Measurements from ENCODE around the gene CCNA2.
A peak's percentile ranks its signal among the peaks of the same experiment; 100 is the strongest.

The CCNA2 gene

DNA sequence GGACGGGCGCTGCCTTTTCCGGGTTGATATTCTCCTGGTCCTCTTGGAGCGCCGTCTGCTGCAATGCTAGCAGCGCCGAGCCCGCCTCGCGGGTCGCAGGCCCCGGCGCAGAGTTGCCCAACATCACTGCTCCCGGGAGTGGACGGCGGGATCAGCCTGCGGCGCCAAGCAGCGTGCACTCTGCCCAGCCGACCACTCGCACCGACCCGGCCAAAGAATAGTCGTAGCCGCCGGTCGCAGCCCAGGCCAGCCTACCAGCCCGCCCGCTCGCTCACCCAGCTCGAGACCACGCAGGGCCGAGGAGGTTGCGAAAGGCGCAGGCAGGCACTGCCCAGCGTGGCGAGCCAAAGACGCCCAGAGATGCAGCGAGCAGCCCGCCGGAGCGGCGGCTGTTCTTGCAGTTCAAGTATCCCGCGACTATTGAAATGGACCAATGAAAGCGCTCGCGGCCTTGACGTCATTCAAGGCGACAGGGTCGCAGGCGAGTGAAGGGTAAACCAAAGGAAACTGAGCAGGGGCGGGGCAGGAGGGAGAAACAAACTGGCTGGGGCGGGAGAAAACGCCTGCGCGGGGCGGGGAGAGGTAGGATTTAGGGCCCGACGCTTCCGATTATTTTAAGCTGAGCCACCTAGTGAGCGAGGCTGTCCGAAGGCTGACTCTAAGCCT, at the start of gene CCNA2:
TSS of gene CCNA2 (minus strand) at position 379 of the 666 bp plus-strand sequence. CDS start at position 124, 255 bp downstream.
- DNase-seq (ENCODE audit: low spot score), result peak; percentile 97

DNA sequence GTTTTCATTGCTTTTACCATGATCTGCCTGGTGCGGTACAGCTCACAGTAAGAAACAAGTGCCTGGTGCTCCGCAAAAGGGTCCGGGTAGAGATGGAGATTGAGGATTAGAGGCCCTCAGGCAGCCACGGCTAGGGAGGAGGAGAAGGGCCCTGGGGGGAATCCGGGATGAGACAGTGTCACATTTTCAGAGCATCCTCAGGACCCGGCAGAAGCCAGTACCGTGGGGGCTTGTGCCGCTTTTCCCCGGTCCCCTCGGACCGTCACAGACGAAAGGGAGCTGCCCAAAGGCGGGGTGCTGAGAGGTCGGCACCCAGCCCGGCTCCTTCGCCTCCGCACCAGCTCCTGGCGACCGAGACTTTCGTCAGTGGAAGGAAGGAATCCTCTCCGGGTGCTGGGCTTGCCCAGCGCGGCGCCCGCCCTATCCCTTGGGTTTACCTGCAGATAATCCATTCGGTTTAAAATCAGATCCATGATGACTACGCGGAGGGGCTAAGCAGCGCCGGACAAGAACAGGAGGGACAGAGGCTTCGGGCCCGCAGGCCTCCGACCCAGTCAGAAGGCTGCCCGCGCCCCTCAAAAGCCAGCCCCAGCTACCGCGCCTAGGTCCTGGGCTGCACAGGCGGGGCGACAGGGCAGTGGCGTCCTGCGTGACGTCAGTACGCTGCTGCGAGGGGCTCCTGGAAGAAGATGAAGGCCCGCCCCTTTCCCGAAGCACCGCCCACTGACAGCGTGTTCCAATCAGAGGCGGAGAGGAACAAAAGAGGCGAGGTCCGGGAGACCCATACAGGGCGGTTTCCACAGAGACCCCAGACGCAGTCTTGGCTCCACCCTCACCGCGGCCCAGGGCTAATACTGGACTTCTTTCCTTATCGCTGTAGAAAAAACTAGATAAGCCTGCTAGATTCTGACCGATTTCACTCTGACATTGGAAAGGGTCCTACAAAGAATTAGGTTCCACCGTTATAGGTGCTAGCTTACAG, 46.4 kb upstream of the CCNA2 start, which contains the start of gene BBS7:
TSS of gene BBS7 (minus strand) at position 634 of the 982 bp plus-strand sequence. CDS start at position 473, 161 bp downstream.
- DNase-seq (ENCODE audit: low spot score), result peak; percentile 90

DNA sequence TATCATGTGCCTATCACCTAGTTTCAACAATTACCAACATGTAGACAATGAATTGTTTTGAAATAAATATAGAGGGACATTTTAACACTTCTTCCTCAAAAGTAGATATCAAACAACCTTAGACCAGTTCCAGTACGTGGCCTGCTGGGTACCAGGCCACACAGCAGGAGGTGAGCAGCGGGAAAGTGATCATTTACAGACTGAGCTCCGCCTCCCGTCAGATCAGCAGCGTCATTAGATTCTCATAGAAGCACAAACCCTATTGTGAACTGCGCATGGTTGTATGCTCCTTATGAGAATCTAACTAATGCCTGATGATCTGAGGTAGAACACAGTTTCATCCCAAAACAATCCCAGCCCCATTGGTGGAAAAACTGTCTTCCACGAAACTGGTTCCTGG, 40.1 kb upstream of the CCNA2 start:
- no peak for DNase-seq (ENCODE audit: low spot score)

DNA sequence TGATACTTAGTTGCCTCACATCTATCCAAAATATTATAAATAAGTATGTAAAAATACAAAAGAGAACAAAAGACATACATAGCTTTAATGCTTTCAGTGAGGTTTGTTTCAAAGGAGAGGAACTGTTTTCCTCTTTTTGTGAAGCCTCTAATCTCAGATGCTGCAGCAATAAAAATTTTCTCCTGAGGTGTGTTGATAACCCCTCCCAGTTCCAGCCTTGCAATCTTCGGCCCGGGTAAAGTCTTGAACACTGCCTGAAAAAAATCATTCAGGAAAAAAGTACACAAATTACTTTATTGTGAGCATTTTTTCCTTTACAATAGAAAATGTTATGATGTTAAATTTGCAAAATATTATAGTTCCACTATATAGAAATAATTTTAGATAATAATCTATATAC, 37.7 kb upstream of the CCNA2 start:
- peak; percentile 6 for DNase-seq (ENCODE audit: low spot score)

DNA sequence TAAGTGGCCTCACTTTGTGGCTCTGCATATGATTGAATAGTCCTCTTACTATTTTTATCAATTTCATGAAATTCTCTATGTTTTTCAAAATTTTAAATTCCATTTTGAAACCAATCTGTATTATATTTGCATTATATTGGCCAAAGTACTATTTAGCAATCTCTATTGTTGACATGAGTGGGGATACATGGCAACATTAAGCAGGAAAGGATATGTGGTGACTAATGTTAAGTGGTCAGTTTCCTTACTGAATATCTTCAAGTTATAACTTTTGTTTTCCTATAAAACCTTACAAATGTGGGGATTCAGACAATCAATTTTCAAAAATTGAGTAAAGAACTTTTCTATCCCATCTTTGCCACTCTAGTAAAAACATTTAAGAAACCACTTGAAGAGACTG, 36.4 kb upstream of the CCNA2 start:
- no peak for DNase-seq (ENCODE audit: low spot score)

DNA sequence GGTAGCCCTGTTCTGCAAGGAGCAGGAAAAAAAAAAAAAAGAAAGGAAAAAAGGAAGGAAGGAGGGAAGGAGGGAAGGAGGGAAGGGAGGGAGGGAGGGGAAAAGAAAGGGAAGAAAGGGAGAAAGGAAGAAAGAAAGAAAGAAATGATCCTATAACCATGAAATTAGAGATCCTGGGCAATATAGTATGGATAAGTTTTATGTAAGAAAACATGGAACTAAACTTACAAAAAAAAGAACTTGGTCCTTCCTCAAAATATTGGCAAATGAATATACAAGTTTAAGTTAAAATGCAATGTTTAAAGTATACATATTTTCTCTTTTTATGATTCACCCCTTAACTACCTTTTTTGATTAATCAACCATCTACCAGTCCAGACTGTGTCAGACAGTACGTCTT, 27.7 kb upstream of the CCNA2 start:
- no peak for DNase-seq (ENCODE audit: low spot score)

DNA sequence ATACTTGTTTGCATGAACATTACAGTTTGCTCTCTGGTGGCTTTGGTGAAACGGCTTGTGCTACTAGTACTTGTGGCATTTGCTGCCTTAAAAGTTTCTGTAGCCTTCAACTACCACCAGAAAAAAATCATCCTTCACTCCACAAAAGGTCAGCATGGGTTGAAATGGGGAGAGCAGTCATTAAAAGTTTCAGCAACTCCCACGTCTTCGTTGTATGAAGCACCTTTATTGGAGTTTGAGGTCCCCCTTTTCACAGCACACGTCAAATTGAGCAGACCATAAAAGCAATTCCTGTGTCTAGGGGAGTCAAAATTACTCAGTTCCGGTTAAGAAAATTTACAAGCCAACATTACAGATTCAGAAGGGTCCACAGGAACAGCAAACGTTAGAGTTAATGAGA, 23.0 kb upstream of the CCNA2 start:
- no peak for DNase-seq (ENCODE audit: low spot score)

DNA sequence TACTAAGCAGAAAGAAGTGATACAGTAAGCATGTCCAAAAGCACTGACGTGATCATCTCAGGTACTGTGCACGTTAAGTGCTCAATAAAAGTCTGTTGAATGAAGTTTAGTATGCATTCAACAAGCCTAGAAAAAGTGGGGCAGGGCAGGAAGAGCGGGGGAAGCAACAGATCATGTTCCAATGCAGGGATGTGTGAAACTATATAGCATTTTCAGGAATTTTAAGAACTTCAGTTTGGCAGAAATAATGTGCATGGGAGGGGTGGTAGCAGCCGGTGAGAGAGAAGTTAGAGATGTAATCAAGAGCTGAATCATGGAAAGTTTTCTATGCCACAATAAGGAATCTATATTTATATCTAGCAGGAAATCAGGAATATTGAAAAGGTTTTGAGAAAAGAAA, 19.2 kb upstream of the CCNA2 start:
- DNase-seq (ENCODE audit: low spot score), result no peak

DNA sequence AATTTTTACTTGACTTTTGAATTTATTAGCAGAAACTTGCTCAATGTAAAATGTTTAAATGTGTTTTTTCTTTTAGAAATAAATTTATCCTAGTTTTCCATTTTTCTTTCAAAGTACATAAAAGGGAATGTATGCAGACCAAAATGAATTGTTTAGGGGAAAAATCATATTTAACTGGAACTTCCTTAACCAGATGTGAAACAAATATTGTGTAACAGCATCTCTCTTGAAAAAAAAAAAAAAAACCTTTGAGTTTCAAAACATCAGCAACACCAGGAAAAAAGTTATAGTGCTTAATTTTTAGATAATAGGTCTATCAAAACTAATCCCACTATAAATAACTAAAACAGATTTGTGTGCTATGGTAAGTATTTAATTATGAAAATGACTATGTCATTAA, 14.5 kb upstream of the CCNA2 start:
- DNase-seq (ENCODE audit: low spot score), result no peak

DNA sequence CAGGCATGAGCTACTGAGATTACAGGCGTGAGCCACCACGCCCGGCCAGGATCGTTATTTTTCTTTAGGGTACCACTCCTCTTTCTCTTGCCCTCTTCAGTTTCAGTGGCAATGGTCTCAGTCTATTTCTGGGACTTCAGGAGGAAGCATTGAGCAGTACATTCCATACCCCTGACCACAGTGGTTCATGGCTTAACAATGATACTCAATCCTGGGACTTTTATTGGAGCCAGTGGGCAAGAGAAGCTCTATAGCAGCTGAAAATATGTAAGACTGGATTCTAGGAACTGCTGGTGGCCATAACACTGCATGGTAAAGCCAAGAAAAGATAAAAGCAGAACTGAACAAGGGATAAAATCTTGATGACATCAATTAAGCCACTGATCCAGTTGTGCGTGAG, 5.8 kb upstream of the CCNA2 start:
- no peak for DNase-seq (ENCODE audit: low spot score)

DNA sequence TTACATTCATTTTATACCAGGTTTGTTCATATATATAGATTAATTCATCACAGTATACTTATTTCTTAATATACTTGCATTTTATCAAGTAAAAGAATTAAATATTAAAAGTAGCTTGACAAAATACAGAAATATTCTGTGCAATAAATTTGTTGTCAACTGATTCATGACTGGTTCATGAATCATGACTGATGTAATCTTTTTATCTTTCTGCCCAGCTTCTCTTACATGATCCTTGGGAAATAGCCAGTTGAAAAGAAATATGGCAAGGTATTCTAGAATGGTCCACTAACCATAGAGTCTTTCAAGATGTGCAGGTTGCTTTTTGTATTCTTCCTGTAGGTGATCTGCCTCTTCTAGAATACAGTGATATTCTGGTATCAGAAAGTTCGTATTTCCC, 4.2 kb upstream of the CCNA2 start:
- DNase-seq (ENCODE audit: low spot score), result peak; percentile 46

DNA sequence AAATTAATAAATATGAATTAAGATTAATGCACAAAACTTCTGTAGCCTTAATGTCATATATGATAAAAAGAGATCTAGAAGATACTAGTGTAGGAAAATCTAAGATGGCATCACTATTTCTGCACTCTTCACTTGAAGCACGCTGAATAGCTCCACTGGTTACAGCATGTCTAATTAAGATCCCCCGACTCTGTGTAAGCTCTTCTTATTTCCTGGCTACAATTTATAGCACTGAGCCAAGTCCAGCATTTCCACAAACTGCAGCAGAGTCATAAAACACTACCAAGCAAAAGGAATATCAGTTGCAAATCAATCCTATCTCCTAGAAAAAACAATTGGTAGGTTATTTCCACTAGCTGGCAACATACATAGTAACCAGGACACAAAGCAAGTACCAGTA, 1.3 kb upstream of the CCNA2 start:
- DNase-seq (ENCODE audit: low spot score), result no peak

DNA sequence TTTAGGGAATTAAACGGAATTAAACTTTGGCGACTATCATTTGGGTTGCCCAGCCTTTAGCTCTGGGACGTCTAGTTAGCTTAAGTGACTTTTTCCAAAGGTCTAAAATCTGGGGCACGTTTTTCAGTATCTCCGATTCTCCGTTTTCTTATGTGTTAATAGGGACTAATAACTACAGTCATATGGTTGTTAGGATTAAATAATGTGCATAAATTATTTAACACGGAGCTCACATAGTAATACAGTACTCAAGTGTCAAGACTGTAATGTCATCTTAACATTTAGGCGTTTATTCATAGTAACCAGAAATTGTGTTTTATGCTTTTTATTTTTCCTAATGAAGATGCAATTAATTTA, 466 bp upstream of the CCNA2 start:
- DNase-seq (ENCODE audit: low spot score), result no peak

DNA sequence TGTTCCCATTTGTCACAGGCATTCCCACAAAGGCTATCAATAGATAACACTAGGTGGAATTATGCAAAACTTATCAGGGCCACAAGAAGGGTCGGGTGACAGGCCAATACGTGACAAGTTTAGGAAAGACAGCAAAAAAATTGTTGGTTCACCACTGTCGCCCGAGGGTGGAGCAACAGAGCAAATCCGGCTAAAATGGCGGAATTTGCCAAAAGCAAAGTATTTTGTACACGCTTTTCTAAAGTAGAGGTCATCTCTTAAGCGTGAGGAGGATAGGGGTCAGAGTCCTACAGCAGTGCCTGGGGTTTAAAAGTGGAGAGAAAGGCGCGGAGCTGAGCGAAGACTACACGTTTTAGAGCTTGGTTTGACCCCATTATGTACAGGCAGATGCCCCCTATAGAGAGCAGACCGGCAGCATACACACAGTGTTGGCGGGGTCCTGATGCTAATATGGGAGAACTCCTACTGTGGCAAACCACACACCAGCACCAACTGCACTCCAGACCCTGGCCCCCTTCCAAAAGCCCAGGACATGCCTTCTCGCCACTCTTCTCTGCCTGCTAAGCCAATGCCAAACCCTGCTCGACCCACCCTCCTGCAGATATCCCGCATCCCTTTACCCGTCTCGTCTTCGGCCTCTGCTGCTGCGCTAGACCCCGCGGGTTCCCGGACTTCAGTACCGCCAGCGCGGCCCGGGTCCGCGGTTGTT, 733 bp downstream of the CCNA2 start:
- peak; percentile 76 for DNase-seq (ENCODE audit: low spot score)

DNA sequence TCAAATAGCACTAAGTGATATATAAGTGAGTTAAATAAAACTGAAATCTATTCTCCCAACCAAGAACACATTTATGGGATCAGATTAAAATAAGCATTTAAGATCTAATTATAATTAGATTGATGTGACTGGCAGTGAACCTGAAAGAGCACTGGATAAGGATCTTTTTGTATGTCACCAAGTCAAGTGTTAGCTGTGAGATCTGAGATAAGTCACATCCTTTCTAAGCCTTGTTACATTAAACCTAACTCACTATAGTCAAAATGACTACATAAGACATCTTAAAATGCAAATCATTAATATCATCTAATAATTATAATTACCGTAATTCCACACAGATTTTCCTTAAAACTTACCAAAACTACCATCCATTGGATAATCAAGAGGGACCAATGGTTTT, 1.6 kb downstream of the CCNA2 start:
- DNase-seq (ENCODE audit: low spot score), result no peak

DNA sequence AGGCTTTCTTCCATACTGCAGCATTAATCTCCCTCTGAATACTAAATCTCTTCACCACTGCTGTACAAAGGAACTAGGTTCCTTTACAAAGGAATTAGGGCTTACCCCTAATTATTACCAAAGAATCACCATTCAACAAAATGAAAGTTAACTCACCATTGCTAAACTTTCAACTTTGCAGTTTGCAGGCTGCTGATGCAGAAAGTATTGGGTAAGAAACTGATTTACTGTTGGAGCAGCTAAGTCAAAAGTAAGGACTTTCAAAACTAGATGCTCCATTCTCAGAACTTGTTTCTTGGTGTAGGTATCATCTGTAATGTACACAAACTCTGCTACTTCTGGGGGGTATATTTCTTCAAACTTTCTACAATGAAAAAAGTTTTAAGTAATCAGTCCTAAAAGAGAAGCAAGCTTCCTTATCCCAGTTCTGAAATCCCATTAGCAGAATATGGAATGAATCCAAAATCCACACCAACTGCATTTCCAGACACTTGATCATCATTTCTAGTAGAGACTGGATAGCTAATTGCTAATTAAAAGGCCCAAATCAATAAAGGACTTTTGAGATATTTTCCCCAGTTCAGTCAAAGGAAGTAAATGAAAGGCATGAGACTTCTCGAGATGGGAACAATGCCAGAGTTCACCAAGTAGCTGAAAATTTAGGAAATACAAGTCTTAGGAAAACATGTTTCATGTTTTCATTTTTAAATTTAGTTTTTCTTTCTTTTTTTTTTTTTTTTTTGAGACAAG, 4.3 kb downstream of the CCNA2 start:
- DNase-seq (ENCODE audit: low spot score), result no peak

DNA sequence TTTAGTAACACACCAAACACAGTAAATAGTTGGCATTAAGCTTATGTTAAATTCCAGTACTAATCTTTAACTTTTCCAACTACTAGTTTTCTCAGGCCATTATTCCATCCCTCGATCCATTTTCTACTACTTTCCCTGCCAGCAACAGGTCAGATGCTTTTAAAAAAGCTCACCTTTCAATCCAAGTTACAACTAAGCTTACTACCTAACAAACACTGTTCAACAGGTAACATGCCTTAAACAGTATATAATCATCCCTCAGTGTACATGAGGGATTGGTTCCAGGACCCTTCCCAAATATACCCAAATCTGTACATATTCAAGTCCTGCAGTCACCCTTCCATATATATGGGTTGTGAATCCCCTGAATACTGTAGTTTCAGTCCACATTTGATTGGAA, 5.5 kb downstream of the CCNA2 start:
- no peak for DNase-seq (ENCODE audit: low spot score)

DNA sequence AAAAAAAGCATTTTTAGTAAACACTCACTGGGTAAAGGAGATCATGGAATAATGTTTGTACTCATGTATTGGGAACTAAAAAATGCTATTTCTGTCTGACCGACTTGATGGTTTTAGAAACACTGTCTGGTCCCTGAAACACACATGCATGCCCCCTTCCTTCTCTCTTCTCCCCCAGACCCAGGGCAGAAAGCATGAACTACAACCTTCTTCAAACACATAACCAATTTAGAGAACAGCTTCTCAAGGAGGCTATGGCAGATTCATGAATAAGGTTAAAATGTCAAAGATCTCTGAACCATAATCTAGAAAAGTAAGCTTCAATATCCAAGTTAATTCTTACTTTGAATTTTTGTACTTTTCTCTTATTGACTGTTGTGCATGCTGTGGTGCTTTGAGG, 6.0 kb downstream of the CCNA2 start:
- DNase-seq (ENCODE audit: low spot score), result no peak

DNA sequence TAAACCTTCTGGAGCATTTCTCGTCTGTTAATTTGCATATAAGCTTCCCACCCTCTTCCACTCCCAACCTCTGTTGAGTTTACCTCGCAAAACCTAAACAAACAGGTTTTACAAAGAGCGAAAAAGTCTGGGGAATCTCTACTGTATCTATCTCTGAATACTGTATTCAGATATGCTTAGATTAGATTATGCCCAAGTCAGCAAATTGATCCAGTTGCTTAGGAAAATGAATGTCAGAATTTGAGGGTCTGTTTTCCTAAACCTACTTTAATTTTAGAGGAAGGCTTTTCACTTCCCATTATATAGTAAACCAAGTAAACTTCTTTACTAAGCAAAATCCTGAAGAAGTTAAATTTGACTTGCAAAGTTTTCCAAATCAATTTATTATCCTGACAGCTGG, 6.7 kb downstream of the CCNA2 start:
- DNase-seq (ENCODE audit: low spot score), result no peak

DNA sequence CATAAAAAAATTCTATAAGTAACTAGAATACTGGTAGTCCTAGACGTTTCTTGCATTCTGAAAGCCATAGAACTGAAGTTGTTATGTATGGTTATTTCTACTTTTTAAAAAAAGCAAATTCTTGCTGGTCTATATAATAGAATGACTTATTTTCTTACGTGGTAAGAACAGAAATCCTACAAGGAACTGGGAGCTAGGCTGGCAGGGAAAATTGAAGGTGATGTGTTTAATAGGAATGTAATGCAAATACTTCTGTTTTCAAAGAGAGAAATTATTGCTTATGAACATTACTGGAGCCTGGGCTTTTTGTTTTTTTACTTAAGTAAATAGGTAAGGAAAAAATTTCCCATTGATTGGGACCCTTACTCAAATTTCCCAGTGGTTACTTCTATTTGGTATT, 8.9 kb downstream of the CCNA2 start:
- DNase-seq (ENCODE audit: low spot score), result no peak

DNA sequence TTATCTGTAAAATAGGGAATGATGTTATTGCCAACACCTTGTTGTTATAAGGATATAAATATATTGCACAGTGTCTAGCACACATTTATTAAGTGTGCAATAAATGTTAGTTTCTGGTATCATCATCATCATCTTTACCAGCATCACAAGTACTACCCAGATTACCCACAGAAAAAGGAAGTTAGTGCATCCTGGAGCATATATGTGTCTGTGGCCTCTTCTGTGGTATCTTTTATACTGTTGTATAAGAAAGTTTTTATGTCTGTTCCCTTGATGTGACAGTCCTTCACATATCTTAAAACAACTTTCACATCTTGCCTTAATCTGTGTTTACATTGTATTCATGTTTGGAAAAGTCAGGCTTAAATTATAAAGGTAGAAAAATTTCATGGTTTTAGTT, 12.6 kb downstream of the CCNA2 start:
- no peak for DNase-seq (ENCODE audit: low spot score)

DNA sequence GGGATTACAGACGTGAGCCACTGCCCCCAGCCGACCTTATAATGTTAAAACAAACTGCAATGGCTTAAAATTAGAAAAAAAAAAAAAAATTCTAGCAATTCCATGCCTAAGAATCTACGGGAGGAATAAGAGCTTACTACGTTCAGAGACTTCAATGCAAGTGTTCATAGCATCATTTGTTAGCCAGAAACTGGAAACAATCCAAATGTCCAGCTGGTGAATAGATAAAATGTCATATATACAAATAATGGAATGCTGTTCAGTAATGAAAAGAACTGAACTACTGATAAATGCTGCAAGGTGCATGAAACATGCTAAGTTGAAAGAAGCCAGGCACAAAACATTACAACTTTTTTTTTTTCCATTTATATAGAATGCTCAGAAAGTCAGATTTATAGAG, 17.3 kb downstream of the CCNA2 start:
- DNase-seq (ENCODE audit: low spot score), result no peak
